HUES6 (cell line): ENCODE results near the gene RAP1B.
"Not testable (repeated sequence)": the region's sequence is repeated elsewhere in the genome, so short reads cannot be mapped to it uniquely, and the experiment has no call there.

Experiments used
- H3K27ac ChIP-seq: 2 replicates; pipeline ENCODE4 v1.7.0; 2013; ENCODE audit warnings: low read depth, mild to moderate bottlenecking, low read length, inconsistent platforms
- H3K27me3 ChIP-seq: 2 replicates; pipeline ENCODE4 v1.6.1; 2013; ENCODE audit warnings: low read length; ENCODE audit not compliant: control insufficient read depth, insufficient read depth
- H3K36me3 ChIP-seq: 2 replicates; pipeline ENCODE4 v1.6.1; 2013; ENCODE audit warnings: low read length; ENCODE audit not compliant: control insufficient read depth, insufficient read depth
- H3K4me1 ChIP-seq: 2 replicates; pipeline ENCODE4 v1.6.1; 2013; ENCODE audit warnings: low read length; ENCODE audit not compliant: control insufficient read depth, insufficient read depth
- H3K4me3 ChIP-seq: 2 replicates; pipeline ENCODE4 v1.5.1; 2013; ENCODE audit warnings: low read depth, low read length
- H3K9ac ChIP-seq: one replicate; pipeline ENCODE4 v1.6.1; 2013; ENCODE audit warnings: mild to moderate bottlenecking, low read length
- H3K9me3 ChIP-seq: 2 replicates; pipeline ENCODE4 v1.6.1; 2013; ENCODE audit warnings: low read depth, low read length; ENCODE audit not compliant: control insufficient read depth, insufficient read depth

Gene RAP1B

GRCh38 chr12:68667896-68668295 is 57.2 kb downstream of the RAP1B start:
- Histone ChIP-seq H3K4me3 (no peak overlapping the region), H3K9ac (no peak overlapping the region), H3K27me3 (no peaks in the 10 kb centered on the region), H3K4me1 (peaks cover 8% of the 10 kb centered on the region; the same call in 1 of the 2 replicates), H3K36me3 (peaks cover 4% of the 10 kb centered on the region), H3K27ac (no peak overlapping the region), H3K9me3 (no peaks in the 10 kb centered on the region)

GRCh38 chr12:68671179-68671578 is 60.5 kb downstream of the RAP1B start:
- Histone ChIP-seq H3K4me3 (no peak overlapping the region), H3K4me1 (peaks cover 12% of the 10 kb centered on the region; the same call in 1 of the 2 replicates), H3K36me3 (no peaks in the 10 kb centered on the region), H3K27ac (no peak overlapping the region), H3K27me3 (no peaks in the 10 kb centered on the region), H3K9ac (no peak overlapping the region), H3K9me3 (no peaks in the 10 kb centered on the region)

GRCh38 chr12:68673788-68674187 is 63.1 kb downstream of the RAP1B start:
- Histone ChIP-seq H3K4me1 (0 out of 2 replicates have a peak, but pooled peaks cover 4% of the 10 kb centered on the region), H3K9ac (no peak overlapping the region), H3K27me3 (no peaks in the 10 kb centered on the region), H3K4me3 (no peak overlapping the region), H3K27ac (no peak overlapping the region), H3K9me3 (no peaks in the 10 kb centered on the region), H3K36me3 (no peaks in the 10 kb centered on the region)

- Histone ChIP-seq H3K9ac (no peak overlapping the region), H3K4me1 (0 out of 2 replicates have a peak, but pooled peaks cover 4% of the 10 kb centered on the region), H3K9me3 (no peaks in the 10 kb centered on the region), H3K27me3 (no peaks in the 10 kb centered on the region), H3K4me3 (no peak overlapping the region), H3K36me3 (no peaks in the 10 kb centered on the region), H3K27ac (no peak overlapping the region)
Measured at GRCh38 chr12:68674376-68674775, 63.7 kb downstream of the RAP1B start.

GRCh38 chr12:68675101-68675842 is 64.6 kb downstream of the RAP1B start:
- Histone ChIP-seq H3K4me3 (no peak overlapping the region), H3K9me3 (no peaks in the 10 kb centered on the region), H3K27ac (no peak overlapping the region), H3K9ac (no peak overlapping the region), H3K27me3 (no peaks in the 10 kb centered on the region), H3K4me1 (0 out of 2 replicates have a peak, but pooled peaks cover 4% of the 10 kb centered on the region), H3K36me3 (no peaks in the 10 kb centered on the region)

- H3K4me3 ChIP-seq, H3K4me1 ChIP-seq, H3K27ac ChIP-seq, H3K9me3 ChIP-seq, H3K27me3 ChIP-seq, H3K36me3 ChIP-seq: not testable (repeated sequence)
- peak overlapping the region; percentile 11 for H3K9ac ChIP-seq
Measured at GRCh38 chr12:68676854-68677253, 66.2 kb downstream of the RAP1B start.

- Histone ChIP-seq H3K36me3 (peaks cover 24% of the 10 kb centered on the region), H3K4me1 (peaks cover 7% of the 10 kb centered on the region), H3K27ac (peak overlapping the region; percentile 65; the same call in 1 of the 2 replicates), H3K4me3 (peak overlapping the region; percentile 86), H3K27me3 (no peaks in the 10 kb centered on the region), H3K9ac (peak overlapping the region; percentile 92), H3K9me3 (no peaks in the 10 kb centered on the region)
Measured at GRCh38 chr12:68686262-68686594, 75.5 kb downstream of the RAP1B start.

- Histone ChIP-seq H3K9me3 (no peaks in the 10 kb centered on the region), H3K4me3 (peak within 1 kb of the TSS; percentile 86), H3K4me1 (peaks cover 7% of the 10 kb centered on the region), H3K36me3 (peaks cover 30% of the 10 kb centered on the region), H3K9ac (peak within 1 kb of the TSS; percentile 92), H3K27ac (peak within 1 kb of the TSS; percentile 70), H3K27me3 (no peaks in the 10 kb centered on the region)
Measured at GRCh38 chr12:68686595-68687521, 76.2 kb downstream of the RAP1B start, which contains the start of gene NUP107. Gene NUP107, plus strand, starts transcription at chr12:68686978. Its CDS starts 88 bp downstream, at chr12:68687066.

GRCh38 chr12:68695454-68695853 is 84.8 kb downstream of the RAP1B start:
- peaks cover 87% of the 10 kb centered on the region for H3K36me3 ChIP-seq
- no peak overlapping the region for H3K27ac ChIP-seq
- no peaks in the 10 kb centered on the region for H3K4me1 ChIP-seq
- H3K4me3 ChIP-seq = no peak overlapping the region
- H3K27me3 ChIP-seq = no peaks in the 10 kb centered on the region
- H3K9ac ChIP-seq = no peak overlapping the region
- no peaks in the 10 kb centered on the region for H3K9me3 ChIP-seq

- no peak overlapping the region for H3K27ac ChIP-seq
- no peak overlapping the region for H3K4me3 ChIP-seq
- peaks cover 82% of the 10 kb centered on the region for H3K36me3 ChIP-seq
- H3K9me3 ChIP-seq = no peaks in the 10 kb centered on the region
- no peaks in the 10 kb centered on the region for H3K27me3 ChIP-seq
- H3K9ac ChIP-seq = no peak overlapping the region
- H3K4me1 ChIP-seq = no peaks in the 10 kb centered on the region
Measured at GRCh38 chr12:68699486-68699885, 88.8 kb downstream of the RAP1B start.
